Activated CD8-positive, alpha-beta T cell treated with anti-CD3 and anti-CD28 coated beads, Interleukin-2, amount 10 ng/mL, durations not matched to agents 7 days and 5 days (primary cell): ENCODE results near the gene STMN3. TPM values are rescaled to one million over a fixed set of nuclear protein-coding genes. Genes with fewer than 3 reads are reported as not detected.

Source experiments
- ATAC-seq: fragments of 150-1000 bp; cut with Tn5 transposase; one replicate; pipeline ENCODE4 v1.10.0; 2021; ENCODE audit warnings: moderate library complexity
- CTCF ChIA-PET: fragments of 350-600 bp; sonication (Branson Sonifier 250); formaldehyde crosslinking; loops from one replicate; lab custom pipeline; 2021; ENCODE audit warnings: antibody characterized with exemption; lab: Charles Lee
- POLR2A ChIA-PET: fragments of 350-600 bp; sonication (Branson Sonifier 250); formaldehyde crosslinking; loops from one replicate; lab custom pipeline; 2021; ENCODE audit warnings: antibody characterized with exemption; lab: Charles Lee
- DNase-seq: peaks from one replicate; pipeline ENCODE4 v3.0.0-alpha.2; 2020
- H3K27ac Mint-ChIP-seq: one replicate; pipeline ENCODE4 v1.8.0; 2021; ENCODE audit warnings: mild to moderate bottlenecking, mixed read lengths
- H3K27me3 Mint-ChIP-seq: one replicate; pipeline ENCODE4 v1.8.0; 2021; ENCODE audit warnings: low read depth, mixed read lengths
- H3K36me3 Mint-ChIP-seq: one replicate; pipeline ENCODE4 v1.8.0; 2021; ENCODE audit warnings: low read depth, mixed read lengths
- H3K4me1 Mint-ChIP-seq: one replicate; pipeline ENCODE4 v1.8.0; 2021; ENCODE audit warnings: low read depth, mixed read lengths
- H3K4me3 Mint-ChIP-seq: one replicate; pipeline ENCODE4 v1.8.0; 2021; ENCODE audit warnings: mild to moderate bottlenecking, mixed read lengths
- H3K9me3 Mint-ChIP-seq: one replicate; pipeline ENCODE4 v1.8.0; 2022; ENCODE audit warnings: mixed read lengths; ENCODE audit not compliant: insufficient read depth
- total RNA-seq, 2 experiments: library from RNA; stranded (reverse); gene quantifications; one replicate each; pipeline ENCODE4 v1.2.3, GENCODE V29; 2021

STMN3 gene
- total RNA-seq, 2 experiments from 2014 or later, result 13.1 to 13.3 TPM

DNA sequence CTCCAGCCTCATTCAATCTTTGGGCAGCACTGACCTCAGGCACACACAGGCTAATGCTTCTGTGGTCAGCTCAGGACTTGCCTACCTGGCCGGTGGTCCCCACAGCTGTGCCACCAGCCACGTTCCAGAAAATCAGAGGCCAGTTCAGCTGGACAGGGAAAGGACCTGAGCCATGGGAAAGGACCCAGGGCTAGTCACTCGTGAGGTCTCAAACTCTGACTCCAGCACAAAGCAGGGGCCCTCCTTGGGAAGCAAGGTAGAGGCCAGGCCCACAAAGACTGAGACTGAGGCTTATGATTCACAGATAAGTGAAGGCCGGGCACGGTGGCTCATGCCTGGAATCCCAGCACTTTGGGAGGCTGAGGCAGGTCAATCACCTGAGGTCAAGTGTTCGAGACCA, 56.8 kb downstream of the STMN3 start:
- Mint-ChIP-seq H3K9me3 (no peaks in the 10 kb centered on the region), H3K4me3 (no peak overlapping the region), H3K4me1 (no peaks in the 10 kb centered on the region), H3K27me3 (no peaks in the 10 kb centered on the region), H3K27ac (no peak overlapping the region), H3K36me3 (peaks cover 41% of the 10 kb centered on the region)
- ATAC-seq (no peak), DNase-seq (no peak)
- ChIA-PET POLR2A (interaction anchor here (0.6 to 0.9 kb wide), 3 partner anchors 9 to 83 kb away, joined by 3 read pairs; no protein-coding TSS in a partner anchor), CTCF (no interaction called here)

DNA sequence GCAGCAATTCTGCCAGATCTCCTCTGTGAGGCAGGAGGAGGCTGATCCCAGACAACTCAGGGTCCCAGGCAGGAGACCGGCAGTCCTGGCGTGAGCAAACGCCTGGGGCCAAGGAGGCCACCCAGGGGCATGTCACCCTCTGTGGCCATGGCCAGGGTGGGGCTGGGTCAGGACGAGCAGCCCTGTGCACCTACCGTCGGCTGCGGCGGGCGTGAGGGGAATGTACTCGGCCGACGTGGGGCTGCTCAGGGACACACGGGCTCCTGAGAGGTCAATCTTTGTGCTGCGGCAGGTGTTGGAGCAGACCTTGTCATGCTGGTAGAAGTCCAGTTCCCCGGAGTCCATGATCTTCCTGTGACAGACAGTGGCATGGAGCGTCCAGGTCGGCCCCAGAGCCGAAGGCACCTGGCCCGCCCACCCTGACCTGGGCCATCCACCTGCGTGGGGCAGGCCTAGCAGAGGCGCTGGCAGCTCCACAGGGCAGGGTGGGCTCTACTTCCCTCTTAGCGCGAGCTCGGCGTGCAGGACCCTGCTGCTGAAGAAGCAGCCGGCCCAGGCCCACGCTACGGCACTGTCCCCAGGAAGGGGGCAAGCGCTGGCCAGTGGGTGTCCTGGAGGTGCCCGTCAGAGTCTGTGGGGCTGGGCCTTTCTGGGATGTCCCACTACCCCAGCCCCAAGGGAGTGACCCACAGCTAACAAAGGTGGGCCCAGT, 57.7 kb downstream of the STMN3 start:
- peaks cover 39% of the 10 kb centered on the region for H3K36me3 Mint-ChIP-seq
- CTCF ChIA-PET, result no interaction called here
- no peak overlapping the region for H3K27ac Mint-ChIP-seq
- no peak overlapping the region for H3K4me3 Mint-ChIP-seq
- no peaks in the 10 kb centered on the region for H3K27me3 Mint-ChIP-seq
- ATAC-seq, result no peak
- POLR2A ChIA-PET, result interaction anchor here (0.9 kb wide), 1 partner anchor 10 kb away, joined by 3 read pairs; no protein-coding TSS in a partner anchor
- no peak for DNase-seq
- H3K9me3 Mint-ChIP-seq, result no peaks in the 10 kb centered on the region
- no peaks in the 10 kb centered on the region for H3K4me1 Mint-ChIP-seq

- H3K27me3 Mint-ChIP-seq, result no peaks in the 10 kb centered on the region
- no peak overlapping the region for H3K4me3 Mint-ChIP-seq
- ChIA-PET CTCF (no interaction called here), POLR2A (no interaction called here)
- H3K36me3 Mint-ChIP-seq, result peaks cover 44% of the 10 kb centered on the region
- DNase-seq, result no peak
- ATAC-seq, result no peak
- no peaks in the 10 kb centered on the region for H3K9me3 Mint-ChIP-seq
- no peak overlapping the region for H3K27ac Mint-ChIP-seq
- no peaks in the 10 kb centered on the region for H3K4me1 Mint-ChIP-seq
These were observed 59.1 kb downstream of the STMN3 start for GRCh38 chr20:63594043-63594561.

DNA sequence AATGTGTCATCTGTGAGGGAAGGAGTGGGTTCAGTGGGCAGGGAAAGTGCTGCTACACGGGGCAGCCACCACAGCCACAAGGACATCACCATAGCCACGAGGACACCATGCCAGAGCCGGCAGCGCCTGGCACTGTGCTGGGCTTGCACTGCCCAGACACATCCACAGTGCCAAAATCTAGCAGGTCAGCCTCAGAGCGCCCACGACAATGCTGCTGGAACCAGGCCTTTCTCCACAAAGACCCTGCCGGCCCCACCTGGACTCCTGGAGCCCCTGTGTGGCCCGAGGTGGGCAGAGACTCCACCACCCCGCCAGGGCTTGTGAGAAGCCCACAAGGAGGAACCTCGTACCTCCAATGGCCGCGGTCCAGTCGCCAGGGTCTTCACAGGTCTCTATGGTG, 60.6 kb downstream of the STMN3 start:
- Mint-ChIP-seq H3K27ac (no peak overlapping the region), H3K36me3 (peaks cover 36% of the 10 kb centered on the region), H3K4me3 (no peak overlapping the region), H3K27me3 (no peaks in the 10 kb centered on the region), H3K9me3 (no peaks in the 10 kb centered on the region), H3K4me1 (peaks cover 4% of the 10 kb centered on the region)
- POLR2A ChIA-PET, result no interaction called here
- DNase-seq, result no peak
- no peak for ATAC-seq
- CTCF ChIA-PET, result no interaction called here

DNA sequence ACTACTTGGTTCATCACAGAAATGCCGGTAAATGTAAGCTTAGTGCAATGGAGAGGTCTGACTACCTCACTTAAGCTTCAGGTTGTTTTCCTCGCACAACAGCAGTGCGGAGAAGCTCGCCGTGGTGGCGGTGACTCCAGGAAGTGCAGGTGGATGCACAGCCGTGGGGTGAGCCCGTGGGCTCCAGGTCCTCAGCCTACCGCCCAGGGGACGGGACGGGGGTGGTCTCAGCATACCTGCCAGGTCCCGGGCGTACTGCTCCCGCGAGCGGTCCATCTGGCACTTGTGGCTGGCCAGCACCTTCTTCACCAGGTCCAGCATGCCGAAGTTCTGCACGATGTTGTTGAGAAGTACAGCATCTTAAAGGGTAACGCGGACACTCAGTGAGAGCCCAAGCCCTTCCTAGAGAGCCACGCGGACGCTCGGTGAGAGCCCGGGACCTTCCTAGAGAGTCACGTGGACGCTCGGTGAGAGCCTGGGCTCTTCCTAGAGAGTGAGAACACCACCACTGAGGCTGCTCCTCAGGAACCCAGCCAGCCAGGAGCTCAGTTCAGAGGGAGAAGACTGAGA, 61.4 kb downstream of the STMN3 start:
- Mint-ChIP-seq H3K27ac (no peak overlapping the region), H3K36me3 (peaks cover 32% of the 10 kb centered on the region), H3K4me3 (no peak overlapping the region), H3K4me1 (peaks cover 4% of the 10 kb centered on the region), H3K9me3 (no peaks in the 10 kb centered on the region), H3K27me3 (no peaks in the 10 kb centered on the region)
- ChIA-PET CTCF (no interaction called here), POLR2A (interaction anchor here (1.0 kb wide), 1 partner anchor 50 kb away, joined by 3 read pairs; no protein-coding TSS in a partner anchor)
- ATAC-seq (no peak), DNase-seq (no peak)

DNA sequence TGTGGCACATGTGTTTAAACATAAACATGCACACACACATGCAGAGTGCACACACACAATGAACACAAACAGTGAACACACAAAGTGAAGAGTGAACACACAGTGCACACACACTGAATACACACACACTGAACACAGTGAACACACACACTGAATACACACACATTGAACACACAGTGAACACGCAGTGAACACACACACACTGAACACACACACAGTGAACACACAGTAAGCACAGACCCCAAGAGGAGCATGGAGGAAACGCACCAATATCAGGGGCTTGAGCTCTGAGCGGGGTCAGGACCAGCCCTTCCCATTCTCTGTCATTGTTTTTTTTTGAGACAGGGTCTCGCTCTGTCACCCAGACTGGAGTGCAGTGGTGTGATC, 62.1 kb downstream of the STMN3 start:
- POLR2A ChIA-PET, result interaction anchor here (0.6 to 1.0 kb wide), 2 partner anchors 11 to 51 kb away, joined by 3 to 5 read pairs; no protein-coding TSS in a partner anchor
- Mint-ChIP-seq H3K27me3 (no peaks in the 10 kb centered on the region), H3K27ac (no peak overlapping the region), H3K9me3 (no peaks in the 10 kb centered on the region), H3K36me3 (peaks cover 32% of the 10 kb centered on the region), H3K4me3 (no peak overlapping the region), H3K4me1 (peaks cover 4% of the 10 kb centered on the region)
- no peak for DNase-seq
- ATAC-seq, result no peak
- CTCF ChIA-PET, result no interaction called here

DNA sequence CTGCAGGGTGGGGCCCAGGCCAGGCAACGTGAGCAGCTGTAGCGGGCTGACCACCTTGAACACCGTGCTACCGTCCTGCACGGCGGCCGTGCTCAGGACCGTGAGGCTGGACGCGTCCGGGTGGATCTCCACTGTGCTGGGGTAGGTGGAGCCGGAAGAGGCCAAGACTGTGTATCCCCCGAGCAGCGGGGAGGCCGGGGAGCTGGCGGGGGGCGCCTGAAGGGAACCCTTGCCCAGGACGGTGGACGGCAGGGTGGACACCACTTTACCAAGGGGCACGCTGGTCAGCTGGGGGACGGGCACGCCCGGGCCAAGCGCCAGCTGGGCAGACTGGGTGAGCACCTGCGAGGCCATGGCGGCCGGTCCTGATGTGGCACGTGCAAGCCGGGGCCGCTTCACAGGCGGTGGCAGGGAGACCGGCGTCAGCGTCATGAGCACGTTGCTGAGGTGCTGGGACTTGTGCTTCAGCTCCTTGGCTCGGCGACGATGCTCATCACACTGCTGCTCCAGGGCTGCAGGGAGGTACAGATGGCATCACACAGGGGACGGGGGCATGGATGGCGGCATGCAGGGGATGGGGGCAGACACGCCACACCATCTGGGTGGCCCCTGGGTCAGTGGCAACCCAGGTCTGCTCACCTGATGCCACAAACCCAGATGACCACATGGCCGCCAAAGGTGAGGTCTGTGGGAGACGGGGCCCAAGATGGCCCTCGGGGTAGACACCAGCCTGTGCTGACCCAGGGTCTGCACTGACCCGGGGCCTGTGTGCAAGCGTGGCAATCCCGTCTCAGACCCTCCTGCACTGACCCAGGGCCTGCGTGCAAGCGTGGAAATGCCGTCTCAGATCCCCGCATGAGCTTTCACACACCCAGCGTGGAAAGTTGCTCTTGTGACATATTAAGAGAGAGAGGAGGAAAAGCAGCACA, 62.7 kb downstream of the STMN3 start:
- ChIA-PET CTCF (no interaction called here), POLR2A (interaction anchor here (0.6 kb wide), 1 partner anchor 11 kb away, joined by 5 read pairs; no protein-coding TSS in a partner anchor)
- no peak overlapping the region for H3K4me3 Mint-ChIP-seq
- peaks cover 4% of the 10 kb centered on the region for H3K27me3 Mint-ChIP-seq
- H3K27ac Mint-ChIP-seq, result no peak overlapping the region
- no peaks in the 10 kb centered on the region for H3K9me3 Mint-ChIP-seq
- no peak for ATAC-seq
- H3K4me1 Mint-ChIP-seq, result peaks cover 4% of the 10 kb centered on the region
- DNase-seq, result no peak
- H3K36me3 Mint-ChIP-seq, result peaks cover 30% of the 10 kb centered on the region

Other genes with a start within 250 kb of the STMN3 start
- not detected for gene KCNQ2, start 180.8 kb downstream of the STMN3 start, total RNA-seq
- not detected for gene EEF1A2, start 154.3 kb downstream of the STMN3 start, total RNA-seq
- gene PPDPF, start 132.7 kb downstream of the STMN3 start, total RNA-seq, result 100 to 1,000 TPM; 292 to 296 TPM
- gene PTK6, start 116.0 kb downstream of the STMN3 start, total RNA-seq, result under 1 TPM in 1 of 2 experiments, not detected in 1; 0.34 TPM
- gene SRMS, start 105.7 kb downstream of the STMN3 start, total RNA-seq, result not detected
- under 1 TPM; 0.26 to 0.29 TPM for gene FNDC11, start 99.3 kb downstream of the STMN3 start, total RNA-seq
- gene HELZ2, start 79.2 kb downstream of the STMN3 start, total RNA-seq, result 100 to 1,000 TPM in 1 of 2 experiments, 10 to 100 TPM in 1; 99.1 to 102 TPM
- 10 to 100 TPM; 16.2 TPM for gene GMEB2, start 26.3 kb downstream of the STMN3 start, total RNA-seq
- 10 to 100 TPM; 49.8 to 54.3 TPM for gene RTEL1, start 4.9 kb upstream of the STMN3 start, total RNA-seq
- gene TNFRSF6B, start 43.2 kb upstream of the STMN3 start, total RNA-seq, result not detected
- gene ARFRP1, start 54.6 kb upstream of the STMN3 start, total RNA-seq, result 10 to 100 TPM; 55.2 to 57.6 TPM
- 10 to 100 TPM; 38.6 to 43.5 TPM for gene ZGPAT, start 54.6 kb upstream of the STMN3 start, total RNA-seq
- 100 to 1,000 TPM; 163 to 165 TPM for gene LIME1, start 83.2 kb upstream of the STMN3 start, total RNA-seq
- 10 to 100 TPM; 97.2 TPM for gene SLC2A4RG, start 86.4 kb upstream of the STMN3 start, total RNA-seq
- gene ZBTB46, start 177.8 kb upstream of the STMN3 start, total RNA-seq, result under 1 TPM in 1 of 2 experiments, not detected in 1; 0.10 TPM
- not detected for gene ABHD16B, start 208.1 kb upstream of the STMN3 start, total RNA-seq
- gene TPD52L2, start 211.8 kb upstream of the STMN3 start, total RNA-seq, result 10 to 100 TPM; 35.7 to 40.0 TPM
- gene DNAJC5, start 241.7 kb upstream of the STMN3 start, total RNA-seq, result 10 to 100 TPM; 47.3 to 48.1 TPM